HCT116 (cell line): ENCODE data around the gene PGGT1B. TPM values are rescaled to one million over a fixed set of nuclear protein-coding genes. Genes with fewer than 3 reads are reported as not detected.

Experiments used
- ATAC-seq: fragments of 200-7000 bp; cut with Tn5 transposase; 2 replicates; pipeline ENCODE4 v1.9.1; 2020; ENCODE audit warnings: mild to moderate bottlenecking, moderate library complexity
- BruUV-seq: library from RNA; stranded (reverse); fragments of 400-500 nt; replicated peaks from 2 replicates; lab custom pipeline; 2021; lab: Mats Ljungman, UMichigan
- CTCF ChIA-PET: fragments of 300-600 bp; sonication (Branson Sonifier 250); formaldehyde crosslinking; loops from one replicate; lab custom pipeline; 2021; ENCODE audit warnings: antibody characterized with exemption; lab: Charles Lee
- POLR2A ChIA-PET: fragments of 300-600, 350-600 bp; sonication (Branson Sonifier 250); formaldehyde crosslinking; loops from one replicate; lab custom pipeline; 2021; ENCODE audit warnings: antibody characterized with exemption; lab: Charles Lee
- RAD21 ChIA-PET, 2 experiments: fragments of 300-600 bp; sonication (Branson Sonifier 250); formaldehyde crosslinking; loops; one replicate each; lab custom pipeline; 2023; ENCODE audit warnings: low total read pairs in 2 of 2; ENCODE audit not compliant: uncharacterized antibody in 2 of 2, unreplicated experiment in 2 of 2, low non-redundant PET in 1 of 2; lab: Charles Lee
- DNase-seq: peaks from one replicate; pipeline ENCODE4 v3.0.0-alpha.2; 2010; ENCODE audit warnings: low read depth, low spot score
- H2AFZ ChIP-seq: fragments of 200-600 bp; shearing (Covaris generic), sonication (generic); 2 replicates; pipeline ENCODE4 v1.6.1; 2017; ENCODE audit warnings: low read depth, mixed run types, mixed read lengths, antibody characterized with exemption, low read length; ENCODE audit not compliant: poor library complexity, severe bottlenecking
- H3K27ac ChIP-seq: 2 replicates; pipeline ENCODE4 v1.5.1; 2012; ENCODE audit warnings: low read depth, low read length
- H3K27me3 ChIP-seq: fragments of 200-600 bp; sonication (generic); 2 replicates; pipeline ENCODE4 v1.6.1; 2016; ENCODE audit warnings: mixed run types, low read length, mixed read lengths; ENCODE audit not compliant: insufficient read depth
- H3K36me3 ChIP-seq, 2 experiments: fragments of 200-500 bp in 1 of 2; fragments of 200-600 bp in 1 of 2; sonication (Bioruptor generic) in 1 of 2; sonication (generic) in 1 of 2; 2 replicates each; pipeline versions ENCODE4 v1.5.1 to v1.6.1; 2014 to 2016; ENCODE audit warnings: low read length in 2 of 2, inconsistent platforms in 1 of 2, mixed read lengths in 1 of 2, mixed run types in 1 of 2; ENCODE audit not compliant: insufficient read depth in 2 of 2, control insufficient read depth in 1 of 2
- H3K4me1 ChIP-seq, 2 experiments: fragments of 200-600 bp in 1 of 2; sonication (generic) in 1 of 2; 2 replicates each; pipeline versions ENCODE4 v1.5.1 to v1.6.1; 2012 to 2017; ENCODE audit warnings: low read length in 2 of 2, inconsistent platforms in 1 of 2, mild to moderate bottlenecking in 1 of 2, mixed read lengths in 1 of 2, mixed run types in 1 of 2, moderate library complexity in 1 of 2; ENCODE audit not compliant: insufficient read depth in 2 of 2, control insufficient read depth in 1 of 2
- H3K4me2 ChIP-seq: fragments of 200-600 bp; sonication (generic); 2 replicates; pipeline ENCODE4 v1.6.1; 2017; ENCODE audit warnings: mixed run types, low read length, mixed read lengths
- H3K4me3 ChIP-seq, 2 experiments: fragments of 200-600 bp in 1 of 2; sonication (generic) in 1 of 2; replicated peaks in 1 of 2; 2 replicates each; pipeline ENCODE4 v1.5.1; 2011 to 2016; ENCODE audit warnings: low read length in 2 of 2, control low read depth in 1 of 2, low read depth in 1 of 2, mild to moderate bottlenecking in 1 of 2, mixed read lengths in 1 of 2, mixed run types in 1 of 2
- H3K79me2 ChIP-seq: fragments of 200-600 bp; sonication (generic); 2 replicates; pipeline ENCODE4 v1.6.1; 2017; ENCODE audit warnings: mild to moderate bottlenecking, mixed run types, low read length, moderate library complexity, mixed read lengths; ENCODE audit not compliant: insufficient read depth
- H3K9ac ChIP-seq: fragments of 200-600 bp; sonication (generic); 2 replicates; pipeline ENCODE4 v1.6.1; 2016; ENCODE audit warnings: low read length, mixed read lengths
- H3K9me2 ChIP-seq: fragments of 200-600 bp; sonication (generic), shearing (Covaris generic); 2 replicates; pipeline ENCODE4 v1.6.1; 2017; ENCODE audit warnings: mixed run types, mild to moderate bottlenecking, moderate library complexity; ENCODE audit not compliant: insufficient read depth
- H3K9me3 ChIP-seq, 2 experiments: fragments of 200-500 bp in 1 of 2; fragments of 200-600 bp in 1 of 2; sonication (Bioruptor generic) in 1 of 2; sonication (generic) in 1 of 2; 2 replicates each; pipeline ENCODE4 v1.6.1; 2014 to 2017; ENCODE audit warnings: low read length in 2 of 2, mixed read lengths in 2 of 2, inconsistent platforms in 1 of 2, low read depth in 1 of 2, mild to moderate bottlenecking in 1 of 2, mixed run types in 1 of 2, moderate library complexity in 1 of 2; ENCODE audit not compliant: control insufficient read depth in 1 of 2, insufficient read depth in 1 of 2
- H4K20me1 ChIP-seq: fragments of 200-600 bp; sonication (generic), shearing (Covaris generic); 2 replicates; pipeline ENCODE4 v1.6.1; 2017; ENCODE audit warnings: mixed run types, mild to moderate bottlenecking, moderate library complexity; ENCODE audit not compliant: insufficient read depth
- CBX3 ChIP-seq: IDR thresholded peaks from 2 replicates; pipeline ENCODE4 v1.6.1; 2012; ENCODE audit warnings: low read depth
- CEBPB ChIP-seq: IDR thresholded peaks from 2 replicates; pipeline ENCODE4 v1.6.1; 2012; ENCODE audit warnings: low read depth
- EGR1 ChIP-seq: IDR thresholded peaks from 2 replicates; pipeline ENCODE4 v1.6.1; 2012; ENCODE audit warnings: low read depth
- ELF1 ChIP-seq: IDR thresholded peaks from 2 replicates; pipeline ENCODE4 v1.6.1; 2012; ENCODE audit warnings: low read depth, borderline replicate concordance
- EZH2 ChIP-seq: fragments of 200-600 bp; sonication (generic); IDR thresholded peaks from 2 replicates; pipeline ENCODE4 v1.6.1; 2017; ENCODE audit warnings: antibody characterized with exemption, mixed run types
- EZH2phosphoT487 ChIP-seq: fragments of 200-600 bp; IDR thresholded peaks from 2 replicates; pipeline ENCODE4 v1.6.1; 2018; ENCODE audit warnings: antibody characterized with exemption, borderline replicate concordance
- FOSL1 ChIP-seq: IDR thresholded peaks from 2 replicates; pipeline ENCODE4 v1.6.1; 2012; ENCODE audit warnings: low read depth
- JUND ChIP-seq: IDR thresholded peaks from 2 replicates; pipeline ENCODE4 v1.6.1; 2012
- POLR2AphosphoS5 ChIP-seq: IDR thresholded peaks from 2 replicates; pipeline ENCODE4 v1.6.1; 2011; ENCODE audit warnings: mild to moderate bottlenecking, low read depth, low read length, moderate library complexity
- RAD21 ChIP-seq: IDR thresholded peaks from 2 replicates; pipeline ENCODE4 v1.6.1; 2012; ENCODE audit warnings: low read depth, mild to moderate bottlenecking
- SIN3A ChIP-seq: IDR thresholded peaks from 2 replicates; pipeline ENCODE4 v1.6.1; 2012; ENCODE audit warnings: low read depth
- SP1 ChIP-seq: IDR thresholded peaks from 2 replicates; pipeline ENCODE4 v1.6.1; 2012; ENCODE audit warnings: low read depth
- SRF ChIP-seq: IDR thresholded peaks from 2 replicates; pipeline ENCODE4 v1.6.1; 2012; ENCODE audit warnings: low read depth
- TCF7L2 ChIP-seq: IDR thresholded peaks from 2 replicates; pipeline ENCODE4 v1.7.0; 2011; ENCODE audit warnings: borderline replicate concordance, inconsistent platforms; ENCODE audit not compliant: insufficient read depth, insufficient read length; ENCODE audit errors: extremely low read depth
- intact Hi-C: fragments of 100-400 bp; cut with micrococcal nuclease; formaldehyde crosslinking; loops from 2 replicates; pipeline ENCODE4 v1.10.0; 2022
- total RNA-seq: library from RNA; stranded (reverse); gene quantifications from one replicate; pipeline ENCODE4 v1.2.1, GENCODE V29; 2021; ENCODE audit not compliant: unreplicated experiment
- TF ChIP-seq, protein P1 (sequence below): IDR thresholded peaks from 2 replicates; pipeline ENCODE4 v1.6.1; 2012; ENCODE audit warnings: low read depth
- TF ChIP-seq, protein P2 (sequence below): IDR thresholded peaks from 2 replicates; pipeline ENCODE4 v1.6.1; 2011; ENCODE audit warnings: mild to moderate bottlenecking, low read length, moderate library complexity; ENCODE audit not compliant: insufficient replicate concordance; ENCODE audit errors: extremely low read depth
- TF ChIP-seq, protein P3 (sequence below), 3 experiments: fragments of 200-600 bp in 1 of 3; sonication (generic) in 1 of 3; IDR thresholded peaks in 2 of 3; conservative IDR thresholded peaks in 1 of 3; 2 replicates each; pipeline ENCODE4 v1.5.1; 2012 to 2017; ENCODE audit warnings: low read depth in 2 of 3, low read length in 2 of 3, antibody characterized with exemption in 1 of 3, borderline replicate concordance in 1 of 3, control low read depth in 1 of 3, mild to moderate bottlenecking in 1 of 3, mixed read lengths in 1 of 3, mixed run types in 1 of 3, moderate library complexity in 1 of 3; ENCODE audit not compliant: insufficient read depth in 1 of 3
- TF ChIP-seq, protein P4 (sequence below): IDR thresholded peaks from 2 replicates; pipeline ENCODE4 v1.6.1; 2012

Gene PGGT1B
- total RNA-seq, 1 experiment from 2014 or later = 45.8 TPM

DNA sequence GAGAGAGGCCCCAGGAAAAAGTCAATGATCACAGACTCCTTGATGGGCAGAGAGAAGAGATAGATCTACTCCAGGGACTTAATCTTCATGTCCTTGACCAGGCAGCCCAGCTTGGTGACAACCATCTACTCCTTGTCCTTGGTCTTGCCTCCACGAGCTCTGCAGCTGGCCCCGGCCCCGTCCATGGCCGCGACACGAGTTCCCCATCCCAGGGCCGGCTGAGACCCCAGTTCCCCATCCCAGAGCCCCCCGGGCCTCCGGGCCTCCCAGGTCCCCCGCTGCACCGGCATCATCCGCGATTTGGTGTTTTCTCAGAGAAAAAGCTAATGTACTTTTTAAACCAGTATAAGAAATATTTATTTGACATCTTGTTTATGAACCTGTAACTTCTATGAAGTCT is 2.5 kb upstream of the PGGT1B start (continued):
- TF ChIP-seq FOSL1 = no peak
- TF ChIP-seq SIN3A = no peak
- no peak for TF ChIP-seq CEBPB
- no peak for TF ChIP-seq TCF7L2

DNA sequence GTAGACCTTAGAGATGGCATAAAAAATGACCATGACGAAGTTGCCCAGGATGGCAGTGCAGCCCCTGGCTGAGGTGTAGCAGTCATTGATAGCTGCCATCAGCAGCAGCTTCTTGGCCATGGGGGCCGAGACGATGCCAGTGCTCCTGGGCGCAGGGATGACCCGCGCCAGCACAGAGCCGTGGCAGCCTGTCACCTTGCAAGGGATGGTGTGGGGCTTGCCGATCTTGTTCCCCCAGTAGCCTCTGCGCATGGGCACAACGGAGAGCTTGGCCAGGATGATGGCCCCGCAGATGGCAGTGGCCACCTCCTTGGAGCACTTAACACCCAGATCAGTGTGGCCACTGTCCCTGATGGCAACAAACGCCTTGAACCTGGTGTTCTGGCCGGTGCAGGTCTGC is 2.1 kb upstream of the PGGT1B start:
- ATAC-seq (no peak), DNase-seq (no peak)
- Histone ChIP-seq H3K27me3 (no peaks in the 10 kb centered on the region), H3K9me2 (no peaks in the 10 kb centered on the region), H3K79me2 (peaks cover 28% of the 10 kb centered on the region), H3K4me2 (no peak overlapping the region), H3K27ac (no peak overlapping the region), H3K4me1 (peaks cover 7 to 21% of the 10 kb centered on the region in 2 experiments; a peak in 2 of 4 replicates), H3K9ac (no peak overlapping the region), H3K36me3 (0 out of 4 replicates have a peak, but pooled peaks cover 0 to 2% of the 10 kb centered on the region in 2 experiments), H2AFZ (no peak overlapping the region), H3K9me3 (no peaks in the 10 kb centered on the region), H4K20me1 (no peaks in the 10 kb centered on the region), H3K4me3 (no peak overlapping the region)
- TF ChIP-seq, protein P1, sequence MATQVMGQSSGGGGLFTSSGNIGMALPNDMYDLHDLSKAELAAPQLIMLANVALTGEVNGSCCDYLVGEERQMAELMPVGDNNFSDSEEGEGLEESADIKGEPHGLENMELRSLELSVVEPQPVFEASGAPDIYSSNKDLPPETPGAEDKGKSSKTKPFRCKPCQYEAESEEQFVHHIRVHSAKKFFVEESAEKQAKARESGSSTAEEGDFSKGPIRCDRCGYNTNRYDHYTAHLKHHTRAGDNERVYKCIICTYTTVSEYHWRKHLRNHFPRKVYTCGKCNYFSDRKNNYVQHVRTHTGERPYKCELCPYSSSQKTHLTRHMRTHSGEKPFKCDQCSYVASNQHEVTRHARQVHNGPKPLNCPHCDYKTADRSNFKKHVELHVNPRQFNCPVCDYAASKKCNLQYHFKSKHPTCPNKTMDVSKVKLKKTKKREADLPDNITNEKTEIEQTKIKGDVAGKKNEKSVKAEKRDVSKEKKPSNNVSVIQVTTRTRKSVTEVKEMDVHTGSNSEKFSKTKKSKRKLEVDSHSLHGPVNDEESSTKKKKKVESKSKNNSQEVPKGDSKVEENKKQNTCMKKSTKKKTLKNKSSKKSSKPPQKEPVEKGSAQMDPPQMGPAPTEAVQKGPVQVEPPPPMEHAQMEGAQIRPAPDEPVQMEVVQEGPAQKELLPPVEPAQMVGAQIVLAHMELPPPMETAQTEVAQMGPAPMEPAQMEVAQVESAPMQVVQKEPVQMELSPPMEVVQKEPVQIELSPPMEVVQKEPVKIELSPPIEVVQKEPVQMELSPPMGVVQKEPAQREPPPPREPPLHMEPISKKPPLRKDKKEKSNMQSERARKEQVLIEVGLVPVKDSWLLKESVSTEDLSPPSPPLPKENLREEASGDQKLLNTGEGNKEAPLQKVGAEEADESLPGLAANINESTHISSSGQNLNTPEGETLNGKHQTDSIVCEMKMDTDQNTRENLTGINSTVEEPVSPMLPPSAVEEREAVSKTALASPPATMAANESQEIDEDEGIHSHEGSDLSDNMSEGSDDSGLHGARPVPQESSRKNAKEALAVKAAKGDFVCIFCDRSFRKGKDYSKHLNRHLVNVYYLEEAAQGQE = no peak
- TF ChIP-seq, protein P2, sequence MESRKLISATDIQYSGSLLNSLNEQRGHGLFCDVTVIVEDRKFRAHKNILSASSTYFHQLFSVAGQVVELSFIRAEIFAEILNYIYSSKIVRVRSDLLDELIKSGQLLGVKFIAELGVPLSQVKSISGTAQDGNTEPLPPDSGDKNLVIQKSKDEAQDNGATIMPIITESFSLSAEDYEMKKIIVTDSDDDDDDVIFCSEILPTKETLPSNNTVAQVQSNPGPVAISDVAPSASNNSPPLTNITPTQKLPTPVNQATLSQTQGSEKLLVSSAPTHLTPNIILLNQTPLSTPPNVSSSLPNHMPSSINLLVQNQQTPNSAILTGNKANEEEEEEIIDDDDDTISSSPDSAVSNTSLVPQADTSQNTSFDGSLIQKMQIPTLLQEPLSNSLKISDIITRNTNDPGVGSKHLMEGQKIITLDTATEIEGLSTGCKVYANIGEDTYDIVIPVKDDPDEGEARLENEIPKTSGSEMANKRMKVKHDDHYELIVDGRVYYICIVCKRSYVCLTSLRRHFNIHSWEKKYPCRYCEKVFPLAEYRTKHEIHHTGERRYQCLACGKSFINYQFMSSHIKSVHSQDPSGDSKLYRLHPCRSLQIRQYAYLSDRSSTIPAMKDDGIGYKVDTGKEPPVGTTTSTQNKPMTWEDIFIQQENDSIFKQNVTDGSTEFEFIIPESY = no peak
- no peak for TF ChIP-seq CEBPB
- TF ChIP-seq EZH2 = no peak
- TF ChIP-seq RAD21 = no peak
- no peak for TF ChIP-seq TCF7L2
- TF ChIP-seq ELF1 = no peak
- TF ChIP-seq EGR1 = no peak
- TF ChIP-seq JUND = no peak
- TF ChIP-seq EZH2phosphoT487 = no peak
- no peak for TF ChIP-seq SIN3A
- no peak for TF ChIP-seq SRF
- no peak for TF ChIP-seq FOSL1
- TF ChIP-seq, protein P3, sequence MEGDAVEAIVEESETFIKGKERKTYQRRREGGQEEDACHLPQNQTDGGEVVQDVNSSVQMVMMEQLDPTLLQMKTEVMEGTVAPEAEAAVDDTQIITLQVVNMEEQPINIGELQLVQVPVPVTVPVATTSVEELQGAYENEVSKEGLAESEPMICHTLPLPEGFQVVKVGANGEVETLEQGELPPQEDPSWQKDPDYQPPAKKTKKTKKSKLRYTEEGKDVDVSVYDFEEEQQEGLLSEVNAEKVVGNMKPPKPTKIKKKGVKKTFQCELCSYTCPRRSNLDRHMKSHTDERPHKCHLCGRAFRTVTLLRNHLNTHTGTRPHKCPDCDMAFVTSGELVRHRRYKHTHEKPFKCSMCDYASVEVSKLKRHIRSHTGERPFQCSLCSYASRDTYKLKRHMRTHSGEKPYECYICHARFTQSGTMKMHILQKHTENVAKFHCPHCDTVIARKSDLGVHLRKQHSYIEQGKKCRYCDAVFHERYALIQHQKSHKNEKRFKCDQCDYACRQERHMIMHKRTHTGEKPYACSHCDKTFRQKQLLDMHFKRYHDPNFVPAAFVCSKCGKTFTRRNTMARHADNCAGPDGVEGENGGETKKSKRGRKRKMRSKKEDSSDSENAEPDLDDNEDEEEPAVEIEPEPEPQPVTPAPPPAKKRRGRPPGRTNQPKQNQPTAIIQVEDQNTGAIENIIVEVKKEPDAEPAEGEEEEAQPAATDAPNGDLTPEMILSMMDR (IDR thresholded peaks at IDR 0.05 in 2 of 3, conservative IDR thresholded peaks at IDR 0.05 in 1 of 3; ENCODE audit: borderline replicate concordance in 1 of 3, insufficient read depth in 1 of 3, low read depth in 2 of 3, low read length in 2 of 3) = no peak
- TF ChIP-seq, protein P4, sequence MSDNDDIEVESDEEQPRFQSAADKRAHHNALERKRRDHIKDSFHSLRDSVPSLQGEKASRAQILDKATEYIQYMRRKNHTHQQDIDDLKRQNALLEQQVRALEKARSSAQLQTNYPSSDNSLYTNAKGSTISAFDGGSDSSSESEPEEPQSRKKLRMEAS = no peak
- no peak for TF ChIP-seq SP1
- no peak for TF ChIP-seq POLR2AphosphoS5
- TF ChIP-seq CBX3 = no peak
- CTCF ChIA-PET = no interaction called here
- intact Hi-C loops = no loop called here
- RAD21 ChIA-PET = no interaction called here
- POLR2A ChIA-PET = no interaction called here
- BruUV-seq = no TSS peak
